GM19468 (cell line): ENCODE measurements around the gene ANKRD44.
A peak's percentile ranks its signal among the peaks of the same experiment; 100 is the strongest.
"Not testable (repeated sequence)": the region's sequence is repeated elsewhere in the genome, so short reads cannot be mapped to it uniquely, and the experiment has no call there.

Experiments used
- ATAC-seq: cut with Tn5 transposase; IDR thresholded peaks from one replicate; pipeline ENCODE4 v1.9.1; 2021; ENCODE audit warnings: mild to moderate bottlenecking, moderate library complexity, moderate number of reproducible peaks; ENCODE audit not compliant: unreplicated experiment; ENCODE audit errors: extremely low read depth

ANKRD44 gene

DNA sequence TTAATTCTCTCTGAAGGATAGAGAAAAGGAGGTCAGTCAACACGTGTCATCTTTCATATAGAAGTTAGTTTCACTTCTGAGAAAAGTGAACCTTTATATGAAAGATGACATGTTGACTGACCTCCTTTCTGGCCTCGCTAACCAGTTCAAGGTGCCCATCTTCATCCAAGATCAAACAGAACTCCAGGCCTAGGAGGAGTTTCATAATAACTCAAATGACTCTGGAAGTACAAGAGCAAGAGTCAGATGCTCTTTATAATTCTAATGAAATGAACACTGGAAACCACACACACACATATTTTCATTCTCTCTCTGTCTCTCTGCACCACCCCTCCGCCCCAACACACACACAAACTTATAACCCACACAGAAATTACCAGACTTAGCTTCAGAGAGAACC is 16.3 kb downstream of the ANKRD44 start:
- ATAC-seq = peak; percentile 35

DNA sequence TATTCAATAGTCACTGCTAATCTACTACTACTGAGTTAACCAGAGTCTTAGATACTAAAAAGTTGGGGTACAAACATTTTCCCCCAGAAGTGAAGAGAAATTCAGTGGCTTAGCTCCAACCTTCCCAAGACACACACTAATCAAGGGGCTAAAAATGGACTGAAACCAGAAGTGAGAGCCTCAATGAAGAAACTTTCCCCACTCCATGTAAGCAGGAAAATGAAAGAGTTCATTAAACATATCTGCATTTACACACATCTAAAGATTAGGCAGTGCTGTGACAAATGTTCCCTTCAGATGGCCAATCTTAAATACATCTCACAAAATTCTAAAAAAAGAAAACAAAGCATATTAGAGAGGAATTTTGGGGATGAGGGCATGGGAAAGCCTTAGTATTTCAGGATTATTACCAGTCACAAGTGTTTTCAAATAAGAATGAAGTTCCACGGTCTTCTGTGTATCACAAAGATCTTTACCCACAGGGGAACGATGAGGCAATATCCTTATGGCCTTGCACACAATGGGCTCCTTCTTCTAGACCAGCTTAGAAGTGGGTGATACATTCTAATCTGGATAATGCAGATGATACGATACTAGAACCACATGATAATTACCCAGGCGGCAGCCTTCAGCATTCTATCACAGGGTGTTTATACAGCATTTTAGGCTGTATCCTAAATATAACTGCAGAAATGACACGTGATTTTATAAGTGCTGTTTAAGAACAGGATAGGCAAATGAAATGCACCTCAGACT is 17.1 kb downstream of the ANKRD44 start:
- ATAC-seq = no peak

DNA sequence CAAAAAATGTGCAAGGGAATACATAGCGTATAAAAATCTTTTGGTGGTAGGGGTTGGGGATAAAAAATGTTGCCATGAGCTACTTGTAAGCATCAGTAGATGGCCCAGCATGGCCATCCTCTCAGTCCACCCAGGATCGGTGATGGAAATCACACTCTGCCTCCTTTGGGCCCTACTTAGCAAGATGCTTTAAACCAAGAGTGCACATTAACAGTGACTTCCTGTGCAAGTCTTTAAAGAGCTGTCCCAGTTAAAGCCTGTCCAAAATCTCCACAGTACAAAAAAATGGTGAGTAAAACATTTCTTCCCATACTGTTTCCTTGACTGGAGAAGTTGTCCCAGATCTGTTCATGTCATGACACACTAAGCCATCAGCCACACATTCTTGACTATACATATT is 18.0 kb downstream of the ANKRD44 start:
- ATAC-seq = no peak

DNA sequence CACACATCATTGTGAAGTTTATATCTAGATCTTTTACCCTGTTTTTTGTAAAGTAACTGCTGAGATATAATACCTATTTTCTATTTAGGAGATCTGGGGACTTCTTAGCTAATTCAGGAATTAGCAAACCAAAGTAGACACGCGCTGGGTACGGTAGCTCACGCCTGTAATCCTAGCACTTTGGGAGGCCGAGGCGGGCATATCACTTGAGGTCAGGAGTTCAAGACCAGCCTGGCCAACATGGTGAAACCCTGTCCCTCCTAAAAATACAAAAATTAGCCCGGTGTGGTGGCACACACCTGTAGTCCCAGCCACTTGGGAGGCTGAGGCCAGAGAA is 23.0 kb downstream of the ANKRD44 start:
- not testable (repeated sequence) for ATAC-seq

DNA sequence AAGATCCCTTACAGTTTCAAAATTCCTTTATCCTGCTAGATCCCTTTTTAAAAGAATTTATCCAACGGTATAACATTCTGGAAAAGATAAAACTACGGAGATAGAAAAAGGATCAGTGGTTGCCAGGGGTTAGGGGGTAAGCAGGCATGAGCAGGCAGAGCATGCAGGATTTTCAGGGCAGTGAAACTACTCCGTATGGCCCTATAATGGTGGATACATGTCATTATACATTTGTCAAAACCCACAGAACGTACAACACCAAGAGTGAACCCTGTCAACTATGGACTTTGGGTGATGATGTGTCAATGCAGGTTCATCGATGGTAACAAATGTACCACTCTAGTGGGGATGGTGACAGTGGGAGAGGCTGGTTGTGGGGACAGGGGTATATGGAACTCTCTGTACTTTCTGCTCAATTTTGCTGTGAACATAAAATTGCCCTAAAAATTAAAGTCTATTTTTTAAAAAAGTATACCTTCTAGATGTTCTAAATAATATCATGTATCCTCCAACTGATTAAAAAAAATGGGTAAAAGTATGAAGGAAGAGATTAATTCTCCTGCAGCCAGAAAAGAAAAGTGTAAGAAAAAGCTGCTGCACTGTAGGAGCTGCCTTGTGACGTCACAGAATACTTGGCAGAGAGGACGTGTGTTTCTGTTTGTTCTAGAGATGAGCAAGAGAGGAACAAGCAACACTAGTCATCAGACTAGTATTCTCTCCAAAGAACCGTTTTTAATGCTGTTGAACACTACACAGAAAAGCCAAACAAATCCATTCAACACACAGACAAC is 23.6 kb downstream of the ANKRD44 start:
- peak; percentile 81 for ATAC-seq

DNA sequence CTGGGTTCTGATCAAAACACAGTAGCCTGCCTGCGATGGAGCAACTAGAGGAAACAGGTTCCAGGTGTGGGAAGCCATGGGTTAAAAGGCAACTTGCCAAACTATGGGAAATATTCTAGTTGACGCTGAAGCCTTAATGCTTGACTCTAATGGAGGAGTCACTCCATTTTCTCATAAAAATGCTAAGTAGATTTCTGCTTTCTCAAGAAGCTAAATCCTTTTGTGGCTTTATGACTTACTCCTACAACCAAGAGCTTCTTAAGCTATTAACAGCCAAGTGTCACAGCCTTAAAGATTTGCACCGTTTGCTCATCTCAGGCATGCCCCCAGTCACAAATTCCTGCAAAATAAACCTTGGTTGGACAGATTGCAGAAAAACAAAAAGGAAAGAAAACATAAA is 25.2 kb downstream of the ANKRD44 start:
- ATAC-seq = no peak

DNA sequence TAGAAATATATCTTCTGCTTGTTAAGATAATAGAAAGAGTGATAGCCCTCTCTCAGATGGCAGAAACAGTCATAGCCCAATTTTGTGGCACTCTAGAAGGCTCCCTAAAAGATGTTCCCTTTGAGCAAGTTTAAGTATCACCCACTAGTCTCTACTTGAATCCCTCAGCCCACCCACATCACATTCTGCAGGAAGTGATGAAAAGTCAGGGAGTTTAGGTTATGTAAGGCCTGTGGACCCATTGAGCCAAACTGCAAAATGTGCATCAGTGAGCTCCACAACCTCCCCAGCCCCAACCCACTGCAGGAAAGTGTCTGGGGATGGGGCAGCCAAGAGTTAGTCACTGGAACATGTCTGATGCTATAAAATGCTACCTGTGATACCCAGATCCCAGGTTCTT is 25.6 kb downstream of the ANKRD44 start:
- ATAC-seq = no peak

DNA sequence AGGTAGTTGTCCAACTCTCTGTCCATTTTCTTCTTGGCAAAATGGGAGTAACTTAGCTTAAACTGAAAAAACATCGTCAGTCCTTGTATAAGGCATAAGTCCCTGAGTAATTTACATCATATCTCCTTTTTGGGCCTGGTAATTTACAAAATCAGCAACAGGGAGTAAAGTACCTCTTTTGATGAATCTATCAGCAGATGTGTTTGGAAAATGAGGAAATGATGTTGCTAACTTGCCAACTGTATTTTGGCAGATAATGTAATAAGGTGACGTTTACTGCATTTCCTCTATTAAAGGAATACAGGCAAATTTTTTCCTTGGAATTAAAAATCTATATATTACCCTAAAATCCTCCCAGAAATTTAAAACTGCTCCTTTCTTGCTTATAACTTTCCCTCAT is 29.2 kb downstream of the ANKRD44 start:
- no peak for ATAC-seq

DNA sequence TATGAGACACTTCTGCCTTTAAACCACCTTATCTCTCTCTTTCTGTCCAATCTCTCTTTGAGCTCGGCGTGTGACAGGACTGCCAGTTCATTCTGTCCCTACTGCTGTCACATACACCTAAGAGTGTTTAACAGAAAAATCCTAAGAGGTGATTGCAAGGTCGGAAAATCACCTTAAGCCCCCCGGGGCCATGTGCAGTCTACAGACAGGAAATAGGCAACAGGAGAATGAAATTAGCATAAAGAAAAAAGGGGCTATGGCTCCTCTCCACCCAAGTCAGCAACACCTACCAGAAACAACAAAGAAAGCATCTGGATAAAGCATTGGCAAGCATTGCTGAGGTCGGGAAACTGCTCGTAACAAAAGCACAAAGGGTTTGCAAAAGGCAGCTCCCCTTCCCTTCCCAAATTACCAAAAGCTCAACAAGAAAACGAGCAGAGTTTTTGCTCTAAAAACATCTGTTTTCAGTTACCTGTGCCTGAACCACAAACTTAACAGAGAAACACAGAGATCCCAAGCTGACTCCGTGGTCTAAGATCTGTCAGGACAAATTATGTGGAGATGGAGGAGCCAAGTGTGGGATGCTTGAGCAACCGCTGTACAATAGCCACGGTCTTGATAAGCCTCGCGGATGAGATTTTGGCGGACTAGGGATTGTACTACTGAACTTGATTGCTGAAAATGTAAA is 30.4 kb downstream of the ANKRD44 start:
- ATAC-seq = peak; percentile 21

DNA sequence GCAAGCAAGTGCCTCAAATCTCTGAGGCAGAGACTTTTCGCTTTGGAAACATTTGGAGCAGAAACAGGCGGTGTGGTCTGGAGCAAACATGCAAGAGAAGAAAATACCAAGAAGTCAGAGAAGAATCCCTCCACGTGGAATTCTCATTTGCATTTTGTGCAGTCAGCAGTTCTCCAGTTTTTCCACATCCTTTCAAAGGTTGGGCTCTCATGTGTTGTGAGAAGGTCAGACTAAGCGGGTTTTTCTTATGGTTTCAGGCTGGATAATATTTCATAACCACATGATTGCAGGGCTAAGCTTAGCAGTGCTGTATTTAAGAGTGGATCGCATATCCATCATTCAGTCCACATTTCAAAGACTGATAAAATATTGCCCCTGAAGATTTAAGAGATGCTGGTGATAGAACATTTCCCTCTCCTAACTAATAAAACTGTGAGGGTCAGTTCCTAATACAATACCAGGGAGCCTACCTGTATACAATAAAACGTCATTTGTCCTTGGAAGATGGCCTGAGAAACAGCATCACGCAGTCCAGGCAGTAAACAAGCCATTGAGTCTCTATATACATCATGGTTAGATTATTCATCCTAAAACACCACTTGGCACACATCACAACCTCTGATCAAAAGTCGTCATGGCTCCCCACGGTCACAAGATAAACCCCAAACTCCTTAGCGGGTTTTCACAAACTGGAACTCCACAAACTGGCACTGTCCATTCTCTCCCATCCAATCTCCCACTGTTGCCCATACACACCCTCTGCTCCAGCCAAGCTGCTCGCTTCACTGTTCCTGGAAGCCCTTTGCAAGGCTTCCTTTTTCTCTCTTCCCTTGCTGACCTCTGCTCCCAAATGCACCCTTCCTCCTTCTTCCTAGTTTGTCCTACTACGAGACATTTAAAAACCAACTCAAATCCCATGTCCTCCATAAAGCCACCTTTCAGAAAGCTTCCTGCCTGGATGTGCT is 31.5 kb downstream of the ANKRD44 start:
- ATAC-seq = no peak

DNA sequence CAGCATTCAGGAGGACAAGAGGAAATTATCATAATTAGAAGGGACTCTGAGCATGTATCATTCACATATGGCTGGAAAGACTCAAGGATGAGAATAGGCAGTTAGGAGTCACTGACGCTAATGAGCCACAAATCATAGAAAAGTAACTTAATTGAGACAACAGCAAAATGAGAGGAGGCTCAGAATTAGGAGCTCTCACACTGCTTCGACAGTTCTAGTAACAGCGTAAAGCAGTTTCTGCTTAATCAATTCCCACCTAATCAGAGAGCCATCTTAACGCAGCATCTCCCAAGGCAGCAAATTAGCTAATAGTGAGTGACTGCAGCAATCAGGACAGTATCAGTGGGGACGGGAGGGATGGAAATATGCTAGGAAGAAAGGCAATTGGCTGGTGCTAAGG is 32.8 kb downstream of the ANKRD44 start:
- ATAC-seq = no peak

DNA sequence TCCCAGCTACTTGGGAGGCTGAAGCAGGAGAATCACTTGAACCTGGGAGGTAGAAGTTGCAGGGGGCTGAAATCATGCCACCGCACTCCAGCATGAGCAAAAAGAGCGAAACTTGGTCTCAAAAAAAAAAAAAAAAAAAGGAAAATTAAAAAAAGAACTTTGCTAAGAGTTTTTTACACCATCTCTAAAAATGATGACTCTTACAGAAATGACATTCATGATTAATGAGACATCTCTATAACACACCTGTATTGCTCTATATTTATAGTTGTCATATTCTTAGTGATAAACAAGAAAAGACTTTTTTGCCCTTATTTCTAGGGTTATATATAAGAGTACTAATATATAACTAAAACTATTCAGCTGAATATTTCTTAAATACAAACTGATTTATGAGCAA is 34.4 kb downstream of the ANKRD44 start:
- no peak for ATAC-seq

DNA sequence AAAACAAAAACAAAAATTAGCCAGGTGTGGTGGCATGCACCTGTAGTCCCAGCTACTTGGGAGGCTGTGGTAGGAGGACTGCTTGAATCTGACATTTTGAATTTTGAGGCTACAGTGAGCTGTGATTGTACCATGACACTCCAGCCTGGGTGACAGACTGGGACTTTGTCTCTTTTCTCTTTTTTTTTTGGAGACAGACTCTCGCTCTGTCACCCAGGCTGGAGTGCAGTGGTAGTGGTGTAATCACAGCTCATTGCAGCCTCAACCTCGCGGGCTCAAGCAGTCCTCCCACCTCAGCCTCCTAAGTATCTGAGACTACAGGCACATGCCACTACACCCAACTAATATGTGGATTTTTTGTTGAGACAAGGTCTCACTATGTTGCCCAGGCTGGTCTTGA is 35.6 kb downstream of the ANKRD44 start:
- no peak for ATAC-seq

DNA sequence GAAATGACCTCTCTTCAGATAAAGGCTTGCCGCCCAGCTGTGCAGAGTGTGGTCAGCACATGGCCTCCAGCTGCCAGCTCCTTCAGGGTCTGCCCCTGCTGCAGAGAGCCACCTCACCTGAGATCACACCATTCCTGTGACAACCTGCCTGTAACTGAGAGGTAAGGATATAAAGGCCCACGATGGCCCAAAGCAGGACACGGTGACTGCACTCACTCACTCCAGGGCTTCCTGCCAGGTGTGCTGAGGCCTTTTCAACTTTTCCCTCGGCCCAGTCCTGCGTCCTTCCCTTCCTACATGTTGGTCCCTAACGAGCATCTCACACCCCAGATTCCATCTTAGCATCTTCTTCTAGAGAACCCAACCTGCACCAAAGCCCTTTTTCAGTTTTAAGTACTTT is 36.2 kb downstream of the ANKRD44 start:
- ATAC-seq = no peak

DNA sequence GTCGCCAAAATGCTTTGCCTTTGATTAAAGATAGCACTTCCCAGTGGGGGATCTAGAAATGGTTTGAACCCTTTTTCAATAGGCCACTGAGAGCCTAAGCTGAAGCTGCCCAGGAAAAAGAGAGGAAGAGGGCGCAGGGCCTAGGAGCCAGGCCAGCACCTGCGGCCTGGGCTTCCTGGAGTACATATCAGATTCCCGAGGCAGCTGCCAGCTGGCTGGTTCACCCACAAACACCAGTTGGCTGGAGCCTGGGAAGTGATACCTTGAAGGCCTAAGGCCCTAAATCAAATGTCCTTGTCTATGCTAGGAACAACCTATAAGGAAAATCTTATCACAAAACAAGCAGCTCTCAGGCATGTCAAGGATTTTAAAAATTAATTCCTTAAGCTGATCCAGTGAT is 37.1 kb downstream of the ANKRD44 start:
- ATAC-seq = no peak

DNA sequence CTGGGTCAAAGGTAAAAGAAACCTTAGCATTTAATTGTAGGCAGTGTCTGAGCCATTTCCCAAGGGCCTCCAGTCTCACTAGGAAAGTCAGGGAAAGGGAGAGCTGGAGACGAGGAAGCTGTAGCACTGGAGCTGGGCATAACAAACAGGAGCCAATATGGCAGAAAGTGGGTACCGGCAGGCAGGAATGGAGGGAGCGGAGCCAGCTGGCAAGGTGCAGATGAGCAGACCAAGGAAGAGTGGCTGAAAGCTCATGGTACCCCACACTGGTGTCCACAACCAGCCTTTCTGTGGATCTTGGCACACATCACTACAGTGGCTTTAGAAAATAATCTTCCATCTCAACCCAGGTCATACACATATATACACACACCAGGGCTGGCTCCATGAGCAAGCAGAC is 40.0 kb downstream of the ANKRD44 start:
- no peak for ATAC-seq

DNA sequence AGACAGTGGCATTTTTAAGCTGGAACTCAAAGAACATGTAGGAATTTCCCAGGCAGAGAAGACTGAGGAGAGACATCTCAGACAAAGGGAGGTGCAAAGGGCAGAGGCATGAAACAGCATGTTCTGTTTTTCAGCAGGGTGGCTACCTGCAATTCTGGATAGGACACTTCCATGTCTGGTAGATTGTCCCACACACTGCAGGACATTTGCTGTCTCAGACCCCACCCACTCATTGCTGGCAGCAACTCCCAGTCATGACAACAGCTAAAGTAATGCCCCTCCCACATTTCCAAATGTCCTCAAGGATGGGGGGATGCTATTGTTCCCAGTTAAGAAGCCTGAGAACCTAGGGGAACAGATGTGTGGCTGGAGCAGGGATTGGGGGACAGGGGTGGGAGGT is 40.8 kb downstream of the ANKRD44 start:
- no peak for ATAC-seq

DNA sequence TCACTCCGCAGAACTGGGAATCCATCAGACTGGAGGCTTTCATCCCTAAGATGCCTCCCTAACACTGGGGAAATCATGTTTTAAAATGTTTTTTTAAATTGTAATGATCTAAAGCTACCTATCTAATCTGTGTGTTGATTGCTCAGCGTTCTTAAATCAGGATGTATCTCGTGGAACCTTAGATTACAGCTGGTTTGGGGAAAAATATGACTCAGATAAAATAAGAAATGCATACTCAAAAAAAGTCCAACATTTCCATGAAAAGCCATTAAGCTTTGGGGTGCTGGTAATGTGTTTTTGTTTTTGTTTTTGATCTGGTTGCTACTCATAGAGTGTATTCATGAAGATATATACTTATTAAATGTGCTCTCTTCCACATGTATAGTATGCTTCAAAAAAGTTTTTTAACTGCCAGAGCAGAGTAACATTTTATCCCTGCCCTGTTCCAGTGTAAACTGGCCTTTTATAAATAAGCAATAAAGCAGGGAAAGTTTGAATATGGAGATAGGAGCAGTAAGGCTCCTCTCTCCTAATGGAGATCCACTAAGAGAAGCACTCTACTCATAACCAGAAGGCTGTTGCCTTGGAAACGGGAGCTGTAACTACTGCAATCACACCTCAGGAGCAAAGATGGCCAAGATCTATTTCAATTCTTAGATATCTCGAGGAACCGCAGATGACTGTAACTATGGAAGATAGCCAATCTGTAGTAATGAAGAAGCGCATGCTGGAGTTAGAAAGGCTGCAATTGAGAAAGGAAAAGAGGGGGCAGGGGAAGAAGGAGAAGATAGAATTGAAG is 41.6 kb downstream of the ANKRD44 start:
- no peak for ATAC-seq

DNA sequence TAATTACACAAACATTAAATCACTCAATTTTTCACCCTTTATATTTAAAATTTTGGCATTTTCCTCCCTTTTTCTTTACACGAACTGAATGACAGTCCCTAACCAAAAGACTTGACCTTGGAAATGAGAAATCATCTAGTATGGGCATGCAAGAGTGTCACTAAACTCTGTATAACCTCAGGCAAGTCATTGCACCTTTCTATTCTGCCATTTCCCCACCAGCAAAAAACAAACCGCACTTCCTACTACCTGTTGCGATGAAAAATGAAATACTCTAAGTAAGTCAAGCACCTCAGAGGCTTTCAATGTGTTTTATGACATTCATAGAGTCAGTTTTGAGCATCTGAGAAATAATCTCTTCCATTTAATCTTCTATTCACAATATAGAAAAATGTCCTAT is 44.1 kb downstream of the ANKRD44 start:
- ATAC-seq = no peak
